Suprapubic skin (tissue), 3 donors: ENCODE results near the gene SPATS2L.

ENCODE experiments used
- CTCF ChIP-seq, 2 donors: fragments of 200-600 bp in 1 of 2; fragments of 450-650 bp in 1 of 2; sonication (generic) in 1 of 2; IDR thresholded peaks; one replicate each; pipeline ENCODE4 v1.5.1; 2016 to 2019; ENCODE audit warnings: antibody characterized with exemption in 2 of 2, mild to moderate bottlenecking in 1 of 2, moderate library complexity in 1 of 2
- POLR2A ChIP-seq, 2 donors: fragments of 450-650 bp; IDR thresholded peaks; one replicate each; pipeline ENCODE4 v1.6.1; 2017; ENCODE audit warnings: antibody characterized with exemption in 2 of 2, mild to moderate bottlenecking in 2 of 2, moderate library complexity in 2 of 2

GRCh38 chr2:200414367-200414766 is 107.9 kb downstream of the SPATS2L start:
- TF ChIP-seq POLR2A (IDR thresholded peaks at IDR 0.05) (no peak), CTCF (IDR thresholded peaks at IDR 0.05) (no peak)
